Suprapubic skin (tissue), 4 donors: ENCODE results near the gene ARSJ. TPM values are rescaled to one million over a fixed set of nuclear protein-coding genes. Genes with fewer than 3 reads are reported as not detected.

Experiments used
- DNase-seq, 2 donors: peaks; one replicate each; pipeline ENCODE4 v3.0.0-alpha.2; 2019; ENCODE audit warnings: low spot score in 2 of 2
- H3K27ac ChIP-seq: fragments of 200-600 bp; sonication (generic); one replicate; pipeline ENCODE4 v1.5.1; 2019
- H3K27me3 ChIP-seq: fragments of 200-600 bp; sonication (generic); one replicate; pipeline ENCODE4 v1.5.1; 2019
- H3K36me3 ChIP-seq: fragments of 200-600 bp; sonication (generic); one replicate; pipeline ENCODE4 v1.5.1; 2019
- H3K4me1 ChIP-seq: fragments of 200-600 bp; sonication (generic); one replicate; pipeline ENCODE4 v1.5.1; 2019
- H3K4me3 ChIP-seq: fragments of 200-600 bp; sonication (generic); one replicate; pipeline ENCODE4 v1.5.1; 2019; ENCODE audit warnings: mild to moderate bottlenecking
- H3K9me3 ChIP-seq: fragments of 200-600 bp; sonication (generic); one replicate; pipeline ENCODE4 v1.5.1; 2019
- CTCF ChIP-seq, 2 donors: fragments of 200-600 bp in 1 of 2; fragments of 450-650 bp in 1 of 2; sonication (generic) in 1 of 2; IDR thresholded peaks; one replicate each; pipeline ENCODE4 v1.5.1; 2016 to 2019; ENCODE audit warnings: antibody characterized with exemption in 2 of 2, mild to moderate bottlenecking in 1 of 2, moderate library complexity in 1 of 2
- EP300 ChIP-seq: sonication (generic); formaldehyde crosslinking; IDR thresholded peaks from one replicate; pipeline ENCODE4 v1.6.1; 2017; ENCODE audit warnings: antibody characterized with exemption
- POLR2A ChIP-seq, 2 donors: fragments of 450-650 bp; IDR thresholded peaks; one replicate each; pipeline ENCODE4 v1.6.1; 2017; ENCODE audit warnings: antibody characterized with exemption in 2 of 2, mild to moderate bottlenecking in 2 of 2, moderate library complexity in 2 of 2
- POLR2AphosphoS5 ChIP-seq, 3 donors: sonication (generic); formaldehyde crosslinking; IDR thresholded peaks; one replicate each; pipeline ENCODE4 v1.6.1; 2017; ENCODE audit warnings: antibody characterized with exemption in 3 of 3
- WGBS: methylation state at CpG from one replicate; pipeline ENCODE4 v1.1.5; 2018; 5-methylcytosine and 5-hydroxymethylcytosine counted together
- total RNA-seq, 4 donors: library from RNA; depleted of rRNA; stranded (reverse); fragments of >200 nt; gene quantifications; one replicate each; pipeline ENCODE4 v1.1.0, GENCODE V29; 2016

The ARSJ gene
- total RNA-seq, 4 donors from 2014 or later = 1.6 to 3.9 (median 3.2) TPM

GRCh38 chr4:113893546-113893945 lies 85.9 kb downstream of the ARSJ start:
- Histone ChIP-seq H3K27ac (no peak overlapping the region), H3K36me3 (no peaks in the 10 kb centered on the region), H3K27me3 (no peaks in the 10 kb centered on the region), H3K4me3 (no peak overlapping the region), H3K9me3 (no peaks in the 10 kb centered on the region), H3K4me1 (no peaks in the 10 kb centered on the region)
- TF ChIP-seq POLR2AphosphoS5 (IDR thresholded peaks at IDR 0.05) (no peak), POLR2A (IDR thresholded peaks at IDR 0.05) (no peak), CTCF (IDR thresholded peaks at IDR 0.05) (no peak), EP300 (no peak)
- no peak for DNase-seq

GRCh38 chr4:113888006-113888405 lies 91.4 kb downstream of the ARSJ start:
- no peaks in the 10 kb centered on the region for H3K4me1 ChIP-seq
- TF ChIP-seq POLR2A (IDR thresholded peaks at IDR 0.05) (no peak), EP300 (no peak), POLR2AphosphoS5 (IDR thresholded peaks at IDR 0.05) (no peak), CTCF (IDR thresholded peaks at IDR 0.05) (no peak)
- no peak for DNase-seq
- H3K9me3 ChIP-seq = no peaks in the 10 kb centered on the region
- H3K4me3 ChIP-seq = no peak overlapping the region
- H3K27me3 ChIP-seq = no peaks in the 10 kb centered on the region
- H3K27ac ChIP-seq = no peak overlapping the region
- WGBS = 85% methylated on average over 1 of the region's 1 CpG
- no peaks in the 10 kb centered on the region for H3K36me3 ChIP-seq

- DNase-seq = no peak
- Histone ChIP-seq H3K4me1 (no peaks in the 10 kb centered on the region), H3K36me3 (no peaks in the 10 kb centered on the region), H3K27me3 (no peaks in the 10 kb centered on the region), H3K4me3 (no peak overlapping the region), H3K27ac (no peak overlapping the region), H3K9me3 (no peaks in the 10 kb centered on the region)
- WGBS = 86% methylated on average over 3 of the region's 3 CpGs
- no peak for TF ChIP-seq EP300
- no peak for TF ChIP-seq POLR2A (IDR thresholded peaks at IDR 0.05)
- no peak for TF ChIP-seq CTCF (IDR thresholded peaks at IDR 0.05)
- TF ChIP-seq POLR2AphosphoS5 (IDR thresholded peaks at IDR 0.05) = no peak
Measured at GRCh38 chr4:113885291-113885690, 94.2 kb downstream of the ARSJ start.

GRCh38 chr4:113884655-113885054 lies 94.8 kb downstream of the ARSJ start:
- Histone ChIP-seq H3K9me3 (no peaks in the 10 kb centered on the region), H3K4me3 (no peak overlapping the region), H3K4me1 (no peaks in the 10 kb centered on the region), H3K36me3 (no peaks in the 10 kb centered on the region), H3K27me3 (no peaks in the 10 kb centered on the region), H3K27ac (no peak overlapping the region)
- 83% methylated on average over 1 of the region's 1 CpG for WGBS
- no peak for TF ChIP-seq POLR2A (IDR thresholded peaks at IDR 0.05)
- no peak for TF ChIP-seq POLR2AphosphoS5 (IDR thresholded peaks at IDR 0.05)
- TF ChIP-seq EP300 = no peak
- TF ChIP-seq CTCF (IDR thresholded peaks at IDR 0.05) = no peak
- no peak for DNase-seq

- Histone ChIP-seq H3K4me1 (no peaks in the 10 kb centered on the region), H3K4me3 (no peak overlapping the region), H3K27ac (no peak overlapping the region), H3K27me3 (no peaks in the 10 kb centered on the region), H3K9me3 (no peaks in the 10 kb centered on the region), H3K36me3 (no peaks in the 10 kb centered on the region)
- TF ChIP-seq CTCF (IDR thresholded peaks at IDR 0.05) = no peak
- no peak for TF ChIP-seq EP300
- no peak for TF ChIP-seq POLR2A (IDR thresholded peaks at IDR 0.05)
- TF ChIP-seq POLR2AphosphoS5 (IDR thresholded peaks at IDR 0.05) = no peak
- DNase-seq = no peak
- 70% methylated on average over 1 of the region's 1 CpG for WGBS
Measured at GRCh38 chr4:113882668-113883067, 96.8 kb downstream of the ARSJ start.
